HG03575 (cell line): ENCODE results near the gene XAB2.
"Not testable (repeated sequence)": the region's sequence is repeated elsewhere in the genome, so short reads cannot be mapped to it uniquely, and the experiment has no call there.

Experiments used
- ATAC-seq: cut with Tn5 transposase; IDR thresholded peaks from one replicate; pipeline ENCODE4 v1.9.1; 2021; ENCODE audit not compliant: unreplicated experiment, insufficient number of reproducible peaks, low FRiP score; ENCODE audit errors: extremely low read depth

XAB2 gene

GRCh38 chr19:7597689-7598088, 31.7 kb downstream of the XAB2 start:
- no peak for ATAC-seq

GRCh38 chr19:7596211-7596937, 33.0 kb downstream of the XAB2 start:
- no peak for ATAC-seq

DNA sequence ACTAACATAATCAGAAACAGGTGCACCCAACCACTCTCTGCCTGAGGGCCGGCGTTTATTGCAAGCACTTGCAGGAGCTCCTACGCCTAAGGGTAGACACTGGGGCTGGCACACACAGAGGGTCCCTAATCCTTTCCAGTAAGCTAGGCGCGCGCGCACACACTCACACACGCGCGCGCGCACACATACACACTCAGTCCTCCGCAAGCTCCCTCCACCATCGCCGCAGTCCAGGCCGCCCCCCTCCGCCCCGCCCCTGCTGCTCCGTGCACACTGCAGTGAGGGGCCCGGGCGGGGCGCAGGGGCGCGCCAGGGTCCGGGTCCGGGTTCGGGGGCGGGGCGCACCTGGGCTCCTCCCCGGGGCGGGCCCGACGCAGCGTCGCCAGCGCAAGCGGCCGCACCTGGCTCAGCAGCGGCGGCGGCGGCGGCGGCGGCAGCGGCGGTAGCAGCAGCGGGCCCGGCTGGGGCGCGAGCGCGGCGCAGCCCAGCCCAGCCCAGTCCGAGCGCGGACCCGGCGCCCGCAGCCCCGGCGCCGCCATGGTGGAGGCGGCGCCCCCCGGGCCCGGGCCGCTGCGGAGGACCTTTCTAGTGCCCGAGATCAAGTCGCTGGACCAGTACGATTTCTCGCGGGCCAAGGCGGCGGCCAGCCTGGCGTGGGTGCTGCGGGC, 33.7 kb downstream of the XAB2 start, which contains the start of gene CAMSAP3:
Gene CAMSAP3, plus strand, starts transcription at position 398 of the 668 bp plus-strand sequence. Its CDS starts 140 bp downstream, at position 538.
- ATAC-seq, result no peak

- ATAC-seq, result no peak
These were observed 39.1 kb downstream of the XAB2 start for GRCh38 chr19:7590256-7590655.

- no peak for ATAC-seq
These were observed 39.5 kb downstream of the XAB2 start for GRCh38 chr19:7589822-7590221.

GRCh38 chr19:7582446-7582845, 46.9 kb downstream of the XAB2 start:
- no peak for ATAC-seq

- no peak for ATAC-seq
These were observed 50.2 kb downstream of the XAB2 start for GRCh38 chr19:7579182-7579581.

GRCh38 chr19:7578127-7578526, 51.2 kb downstream of the XAB2 start:
- ATAC-seq, result no peak

DNA sequence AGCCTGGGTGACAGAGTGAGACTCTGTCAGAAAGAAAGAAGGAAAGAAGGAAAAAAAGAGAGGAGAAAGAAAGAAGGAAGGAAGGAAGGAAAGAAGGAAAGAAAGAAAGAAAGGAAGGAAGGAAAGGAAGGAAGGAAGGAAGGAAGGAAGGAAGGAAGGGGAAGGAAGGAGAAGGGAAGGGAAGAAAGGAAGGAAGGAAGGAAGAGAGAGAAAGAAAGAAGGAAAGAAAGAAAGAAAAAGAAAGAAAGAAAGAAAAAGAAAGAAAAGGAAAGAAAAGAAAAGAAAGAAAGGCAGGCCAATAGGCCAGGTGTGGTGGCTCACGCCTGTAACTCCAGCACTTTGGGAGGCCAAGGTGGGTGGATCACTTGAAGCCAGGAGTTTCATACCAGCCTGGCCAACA, 51.9 kb downstream of the XAB2 start:
- ATAC-seq, result not testable (repeated sequence)

DNA sequence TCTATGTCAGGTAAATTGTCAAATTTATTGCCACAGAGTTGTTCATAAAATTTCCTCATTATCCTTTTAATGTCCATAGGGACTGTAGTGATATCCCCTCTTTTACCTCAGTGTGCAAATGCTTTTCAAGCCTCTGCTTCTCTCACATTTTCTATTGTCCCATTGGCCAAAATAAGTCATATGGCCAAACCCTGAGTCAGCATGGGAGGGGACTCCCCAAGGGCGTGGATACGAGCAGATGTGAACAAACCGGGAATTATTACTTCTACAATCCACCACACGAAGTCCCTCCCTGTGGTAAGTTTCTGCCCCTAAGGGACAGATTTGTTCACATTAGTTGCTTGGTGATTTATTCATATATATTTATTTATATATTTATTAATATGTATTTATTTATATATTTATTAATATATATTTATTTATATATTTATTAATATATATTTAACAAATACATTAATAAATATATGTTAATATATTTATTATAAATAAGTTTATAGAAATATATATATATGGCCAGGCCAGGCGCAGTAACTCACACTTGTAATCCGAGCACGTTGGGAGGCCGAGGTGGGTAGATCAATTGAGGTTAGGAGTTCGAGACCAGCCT, 53.8 kb downstream of the XAB2 start:
- no peak for ATAC-seq

DNA sequence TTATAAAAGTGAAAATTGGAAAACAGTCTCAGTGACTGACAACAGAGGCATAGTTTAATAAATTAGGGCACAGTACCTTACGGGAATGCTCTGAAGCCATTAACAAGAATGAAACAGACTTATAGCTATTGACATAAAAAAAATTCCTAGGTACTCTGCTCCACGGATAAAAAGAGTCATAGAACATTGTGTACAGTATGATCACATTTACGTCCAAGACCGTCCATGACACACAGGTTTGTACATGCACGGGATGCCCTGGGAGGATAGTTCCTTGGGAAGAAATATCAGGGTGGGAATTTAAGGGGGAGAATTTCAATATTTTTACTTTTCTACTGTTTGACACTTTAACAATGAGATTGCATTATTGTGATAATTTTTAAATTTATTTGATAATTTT, 58.6 kb downstream of the XAB2 start:
- ATAC-seq, result no peak
